Measurements from ENCODE around the gene DEPDC5. TPM values are rescaled to one million over a fixed set of nuclear protein-coding genes. Genes with fewer than 3 reads are reported as not detected.
"Not testable (repeated sequence)": the region's sequence is repeated elsewhere in the genome, so short reads cannot be mapped to it uniquely, and the experiment has no call there.

The DEPDC5 gene
- total RNA-seq, 1 experiment from 2014 or later: 7.8 TPM

- DNase-seq (ENCODE audit: low read depth): not testable (repeated sequence)
Measured at GRCh38 chr22:31815383-31815814, 61.6 kb downstream of the DEPDC5 start.

GRCh38 chr22:31816750-31817149 lies 62.9 kb downstream of the DEPDC5 start:
- DNase-seq (ENCODE audit: low read depth): no peak

GRCh38 chr22:31818481-31819392 lies 64.9 kb downstream of the DEPDC5 start:
- peak; percentile 86 for DNase-seq (ENCODE audit: low read depth)

GRCh38 chr22:31820655-31821054 lies 66.8 kb downstream of the DEPDC5 start:
- DNase-seq (ENCODE audit: low read depth): no peak

- no peak for DNase-seq (ENCODE audit: low read depth)
Measured at GRCh38 chr22:31821572-31821971, 67.8 kb downstream of the DEPDC5 start.

- DNase-seq (ENCODE audit: low read depth): no peak
Measured at GRCh38 chr22:31822523-31822922, 68.7 kb downstream of the DEPDC5 start.

GRCh38 chr22:31825513-31825912 lies 71.7 kb downstream of the DEPDC5 start:
- no peak for DNase-seq (ENCODE audit: low read depth)

GRCh38 chr22:31826443-31826842 lies 72.6 kb downstream of the DEPDC5 start:
- DNase-seq (ENCODE audit: low read depth): no peak

GRCh38 chr22:31828739-31829138 lies 74.9 kb downstream of the DEPDC5 start:
- peak; percentile 39 for DNase-seq (ENCODE audit: low read depth)

- DNase-seq (ENCODE audit: low read depth): peak; percentile 97
Measured at GRCh38 chr22:31829505-31829904, 75.7 kb downstream of the DEPDC5 start.

GRCh38 chr22:31830721-31831070 lies 76.9 kb downstream of the DEPDC5 start:
- no peak for DNase-seq (ENCODE audit: low read depth)

- no peak for DNase-seq (ENCODE audit: low read depth)
Measured at GRCh38 chr22:31833930-31834329, 80.1 kb downstream of the DEPDC5 start.

- no peak for DNase-seq (ENCODE audit: low read depth)
Measured at GRCh38 chr22:31836010-31836409, 82.2 kb downstream of the DEPDC5 start.

- DNase-seq (ENCODE audit: low read depth): no peak
Measured at GRCh38 chr22:31838917-31839316, 85.1 kb downstream of the DEPDC5 start.

GRCh38 chr22:31839986-31840385 lies 86.2 kb downstream of the DEPDC5 start:
- DNase-seq (ENCODE audit: low read depth): no peak

GRCh38 chr22:31840585-31840984 lies 86.8 kb downstream of the DEPDC5 start:
- no peak for DNase-seq (ENCODE audit: low read depth)

- no peak for DNase-seq (ENCODE audit: low read depth)
Measured at GRCh38 chr22:31841078-31841827, 87.4 kb downstream of the DEPDC5 start.

- DNase-seq (ENCODE audit: low read depth): no peak
Measured at GRCh38 chr22:31843526-31843925, 89.7 kb downstream of the DEPDC5 start.

GRCh38 chr22:31844941-31845340 lies 91.1 kb downstream of the DEPDC5 start:
- no peak for DNase-seq (ENCODE audit: low read depth)

- DNase-seq (ENCODE audit: low read depth): peak; percentile 62
Measured at GRCh38 chr22:31846161-31847115, 92.6 kb downstream of the DEPDC5 start.

- DNase-seq (ENCODE audit: low read depth): no peak
Measured at GRCh38 chr22:31848411-31848810, 94.6 kb downstream of the DEPDC5 start.

GRCh38 chr22:31850135-31850534 lies 96.3 kb downstream of the DEPDC5 start:
- DNase-seq (ENCODE audit: low read depth): no peak
